Right atrium auricular region (tissue), 2 donors: Measurements from ENCODE around the gene DOCK4. TPM values are rescaled to one million over a fixed set of nuclear protein-coding genes. Genes with fewer than 3 reads are reported as not detected.

Experiments used
- DNase-seq: peaks from one replicate; pipeline ENCODE4 v3.0.0-alpha.2; 2019; ENCODE audit warnings: low spot score
- H3K27ac ChIP-seq, 2 donors: fragments of 200-600 bp; sonication (generic); 1 replicate in 1 of 2; 2 replicates in 1 of 2; pipeline ENCODE4 v1.5.1; 2016 to 2019
- H3K27me3 ChIP-seq, 2 donors: fragments of 200-600 bp; sonication (generic); one replicate each; pipeline versions ENCODE4 v1.5.1 to v1.6.0; 2017 to 2019
- H3K36me3 ChIP-seq: fragments of 200-600 bp; sonication (generic); one replicate; pipeline ENCODE4 v1.5.1; 2016
- H3K4me1 ChIP-seq, 2 donors: fragments of 200-600 bp; sonication (generic); one replicate each; pipeline versions ENCODE4 v1.5.1 to v1.6.0; 2017 to 2019
- H3K4me3 ChIP-seq, 2 donors: fragments of 200-600 bp; sonication (generic); 1 replicate in 1 of 2; 2 replicates in 1 of 2; pipeline ENCODE4 v1.5.1; 2017 to 2019; ENCODE audit warnings: mild to moderate bottlenecking in 1 of 2, moderate library complexity in 1 of 2
- H3K9me3 ChIP-seq, 2 donors: fragments of 200-600 bp; sonication (generic); one replicate each; pipeline ENCODE4 v1.5.1; 2019
- total RNA-seq, 2 donors: library from RNA; depleted of rRNA; stranded (reverse); fragments of >200 nt; gene quantifications; one replicate each; pipeline ENCODE4 v1.1.0, GENCODE V29; 2016
- TF ChIP-seq, protein P1 (sequence below), 2 donors: fragments of 200-600 bp; sonication (generic); IDR thresholded peaks; one replicate each; pipeline ENCODE4 v1.5.1; 2019; ENCODE audit warnings: antibody characterized with exemption in 2 of 2

Gene DOCK4
- total RNA-seq, 2 donors from 2014 or later: 12.3 to 17.8 TPM

DNA sequence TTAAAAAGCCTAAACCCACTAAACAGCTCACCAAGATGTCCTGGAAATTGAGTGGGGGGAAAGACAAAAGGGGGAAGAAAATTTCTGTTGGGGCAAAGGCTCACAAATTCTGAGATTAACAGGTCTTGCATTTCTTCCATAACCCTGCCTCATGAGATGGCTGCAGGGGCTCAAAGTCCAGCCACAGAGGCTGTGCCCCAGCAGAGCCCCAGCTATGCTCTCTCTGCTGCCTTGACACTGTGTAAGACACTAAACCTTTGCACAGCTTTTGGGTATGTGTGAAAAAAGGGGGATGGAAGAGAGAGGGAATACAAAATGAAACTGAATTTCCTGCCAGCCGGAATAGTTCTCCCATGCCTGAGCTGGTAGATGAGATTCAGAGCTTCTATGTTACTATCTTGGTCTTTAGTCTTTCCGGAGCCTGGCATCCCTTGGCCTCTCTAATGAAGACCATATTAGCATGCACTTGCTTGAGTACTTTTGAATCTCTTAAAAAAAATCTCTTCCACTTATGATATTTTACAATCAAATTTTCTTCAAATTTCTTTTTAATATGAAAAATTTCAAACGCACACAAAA, 403.9 kb downstream of the DOCK4 start:
- no peak overlapping the region for H3K4me3 ChIP-seq
- no peak for DNase-seq
- peaks cover 0 to 3% of the 10 kb centered on the region in 2 donors for H3K4me1 ChIP-seq
- no peaks in the 10 kb centered on the region for H3K27me3 ChIP-seq
- TF ChIP-seq, protein P1, sequence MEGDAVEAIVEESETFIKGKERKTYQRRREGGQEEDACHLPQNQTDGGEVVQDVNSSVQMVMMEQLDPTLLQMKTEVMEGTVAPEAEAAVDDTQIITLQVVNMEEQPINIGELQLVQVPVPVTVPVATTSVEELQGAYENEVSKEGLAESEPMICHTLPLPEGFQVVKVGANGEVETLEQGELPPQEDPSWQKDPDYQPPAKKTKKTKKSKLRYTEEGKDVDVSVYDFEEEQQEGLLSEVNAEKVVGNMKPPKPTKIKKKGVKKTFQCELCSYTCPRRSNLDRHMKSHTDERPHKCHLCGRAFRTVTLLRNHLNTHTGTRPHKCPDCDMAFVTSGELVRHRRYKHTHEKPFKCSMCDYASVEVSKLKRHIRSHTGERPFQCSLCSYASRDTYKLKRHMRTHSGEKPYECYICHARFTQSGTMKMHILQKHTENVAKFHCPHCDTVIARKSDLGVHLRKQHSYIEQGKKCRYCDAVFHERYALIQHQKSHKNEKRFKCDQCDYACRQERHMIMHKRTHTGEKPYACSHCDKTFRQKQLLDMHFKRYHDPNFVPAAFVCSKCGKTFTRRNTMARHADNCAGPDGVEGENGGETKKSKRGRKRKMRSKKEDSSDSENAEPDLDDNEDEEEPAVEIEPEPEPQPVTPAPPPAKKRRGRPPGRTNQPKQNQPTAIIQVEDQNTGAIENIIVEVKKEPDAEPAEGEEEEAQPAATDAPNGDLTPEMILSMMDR (IDR thresholded peaks at IDR 0.05): no peak
- H3K36me3 ChIP-seq: no peaks in the 10 kb centered on the region
- H3K9me3 ChIP-seq: peaks cover 7 to 33% of the 10 kb centered on the region in 2 donors
- no peak overlapping the region for H3K27ac ChIP-seq

- Histone ChIP-seq H3K27ac (no peak overlapping the region), H3K27me3 (no peaks in the 10 kb centered on the region), H3K9me3 (peaks cover 17 to 43% of the 10 kb centered on the region in 2 donors), H3K4me1 (peaks cover 0 to 3% of the 10 kb centered on the region in 2 donors), H3K36me3 (no peaks in the 10 kb centered on the region), H3K4me3 (no peak overlapping the region)
- no peak for DNase-seq
- TF ChIP-seq, protein P1 (IDR thresholded peaks at IDR 0.05): no peak
Observed at GRCh38 chr7:111801277-111801676, 404.9 kb downstream of the DOCK4 start.

DNA sequence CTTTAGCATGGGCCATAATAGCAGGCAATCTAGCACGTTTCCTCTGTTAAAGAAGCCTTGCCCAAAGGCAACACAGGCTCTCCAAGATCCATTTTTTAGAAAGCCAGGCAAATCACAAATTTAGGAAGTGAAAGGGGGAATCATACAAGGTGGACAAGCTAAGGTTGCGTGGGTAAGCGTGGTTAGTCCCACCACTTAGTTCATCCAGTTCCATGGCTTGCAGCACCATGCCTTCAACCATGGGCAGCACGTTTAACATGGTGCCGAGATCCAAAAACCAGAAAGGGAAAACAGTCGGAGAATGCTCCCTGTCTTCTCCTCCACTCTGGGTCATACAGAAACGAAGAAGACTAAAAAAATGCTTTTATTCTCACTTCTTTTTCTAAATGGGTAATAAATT, 409.5 kb downstream of the DOCK4 start:
- Histone ChIP-seq H3K27me3 (no peaks in the 10 kb centered on the region), H3K9me3 (peaks cover 21 to 59% of the 10 kb centered on the region in 2 donors), H3K27ac (no peak overlapping the region), H3K4me1 (no peaks in the 10 kb centered on the region), H3K36me3 (no peaks in the 10 kb centered on the region), H3K4me3 (no peak overlapping the region)
- no peak for DNase-seq
- TF ChIP-seq, protein P1 (IDR thresholded peaks at IDR 0.05): no peak

DNA sequence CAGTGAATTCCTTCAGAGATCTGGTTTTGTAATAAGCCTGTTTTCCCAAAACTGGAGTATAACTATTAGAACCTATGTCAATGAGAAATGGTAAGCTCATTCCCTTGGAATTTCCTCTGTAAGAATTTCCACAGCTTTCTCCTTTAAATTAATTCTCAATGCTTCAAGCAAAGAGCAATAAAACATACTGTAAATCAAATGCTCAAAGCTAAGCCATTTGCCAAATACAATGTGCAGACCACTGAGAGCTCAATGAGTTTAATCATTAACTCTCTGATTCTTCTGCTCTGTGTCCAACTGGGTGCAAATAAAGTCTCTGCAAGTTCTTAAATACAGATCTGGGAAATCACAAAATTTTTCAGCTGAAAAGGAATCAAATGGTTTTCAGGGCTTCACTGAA, 416.3 kb downstream of the DOCK4 start:
- Histone ChIP-seq H3K4me3 (no peak overlapping the region), H3K27ac (no peak overlapping the region), H3K27me3 (no peaks in the 10 kb centered on the region), H3K9me3 (peaks cover 0 to 2% of the 10 kb centered on the region in 2 donors), H3K36me3 (no peaks in the 10 kb centered on the region), H3K4me1 (no peaks in the 10 kb centered on the region)
- no peak for DNase-seq
- TF ChIP-seq, protein P1 (IDR thresholded peaks at IDR 0.05): no peak

DNA sequence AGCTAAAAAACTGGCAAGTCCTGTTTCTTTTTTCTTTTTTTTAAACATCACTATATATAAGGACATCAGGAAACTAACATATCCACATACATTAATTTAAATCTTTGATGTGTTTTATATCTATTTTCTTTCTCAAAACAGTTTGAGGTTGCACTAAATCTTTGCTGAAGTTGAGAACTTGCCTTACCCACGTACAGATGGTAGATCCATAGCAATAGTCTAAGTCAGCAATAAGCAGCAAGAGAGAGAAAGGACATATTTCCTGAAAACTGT, 417.2 kb downstream of the DOCK4 start:
- DNase-seq: no peak
- no peaks in the 10 kb centered on the region for H3K9me3 ChIP-seq
- H3K27ac ChIP-seq: no peak overlapping the region
- H3K36me3 ChIP-seq: no peaks in the 10 kb centered on the region
- TF ChIP-seq, protein P1 (IDR thresholded peaks at IDR 0.05): no peak
- H3K27me3 ChIP-seq: no peaks in the 10 kb centered on the region
- H3K4me1 ChIP-seq: no peaks in the 10 kb centered on the region
- H3K4me3 ChIP-seq: no peak overlapping the region
